Keratinocyte (primary cell): ENCODE data around the gene PPP1R12C. TPM values are rescaled to one million over a fixed set of nuclear protein-coding genes. Genes with fewer than 3 reads are reported as not detected.
A peak's percentile ranks its signal among the peaks of the same experiment; 100 is the strongest.

Experiments used
- DNase-seq: peaks from one replicate; pipeline ENCODE4 v3.0.0-alpha.2; 2011; ENCODE audit warnings: low read depth, missing footprints, low spot score
- FAIRE-seq: peaks from 2 replicates; lab custom pipeline; 2011; peaks lifted over from hg19 to GRCh38; lab: Jason Lieb, UNC
- H2AFZ ChIP-seq: 2 replicates; pipeline ENCODE4 v1.6.0; 2012; ENCODE audit warnings: low read length, control low read depth, inconsistent platforms; ENCODE audit not compliant: control insufficient read depth
- H3K27ac ChIP-seq: 2 replicates; pipeline ENCODE4 v1.5.1; 2011; ENCODE audit warnings: low read length; ENCODE audit not compliant: control insufficient read depth, insufficient read depth
- H3K27me3 ChIP-seq: 3 replicates; pipeline ENCODE4 v1.6.0; 2011; ENCODE audit warnings: low read length; ENCODE audit not compliant: control insufficient read depth, insufficient read depth; ENCODE audit errors: extremely low read depth
- H3K36me3 ChIP-seq, 2 experiments: 2 replicates in 1 of 2; 3 replicates in 1 of 2; pipeline ENCODE4 v1.5.1; 2011; ENCODE audit warnings: low read length in 2 of 2, mild to moderate bottlenecking in 1 of 2; ENCODE audit not compliant: control insufficient read depth in 2 of 2, insufficient read depth in 2 of 2; ENCODE audit errors: extremely low read depth in 1 of 2
- H3K4me1 ChIP-seq: 3 replicates; pipeline ENCODE4 v1.5.1; 2011; ENCODE audit warnings: low read length; ENCODE audit not compliant: control insufficient read depth, insufficient read depth; ENCODE audit errors: extremely low read depth
- H3K4me2 ChIP-seq: 3 replicates; pipeline ENCODE4 v1.6.0; 2011; ENCODE audit warnings: low read depth, low read length; ENCODE audit not compliant: control insufficient read depth, insufficient read depth; ENCODE audit errors: extremely low read depth
- H3K4me3 ChIP-seq, 3 experiments: fragments of 200-600 bp in 1 of 3; sonication (generic) in 1 of 3; 2 replicates in 2 of 3; 3 replicates in 1 of 3; pipeline ENCODE4 v1.5.1; 2011 to 2016; ENCODE audit warnings: low read length in 3 of 3, mild to moderate bottlenecking in 3 of 3, control low read depth in 2 of 3, inconsistent platforms in 1 of 3, low read depth in 1 of 3, mixed read lengths in 1 of 3, mixed run types in 1 of 3, moderate library complexity in 1 of 3; ENCODE audit not compliant: control insufficient read depth in 2 of 3, insufficient read depth in 2 of 3; ENCODE audit errors: extremely low read depth in 1 of 3
- H3K79me2 ChIP-seq: 2 replicates; pipeline ENCODE4 v1.6.0; 2012; ENCODE audit warnings: low read length; ENCODE audit not compliant: control insufficient read depth, insufficient read depth
- H3K9ac ChIP-seq: 3 replicates; pipeline ENCODE4 v1.6.0; 2011; ENCODE audit warnings: low read length; ENCODE audit not compliant: control insufficient read depth, insufficient read depth; ENCODE audit errors: extremely low read depth
- H3K9me1 ChIP-seq: 3 replicates; pipeline ENCODE4 v1.6.0; 2011; ENCODE audit warnings: low read length; ENCODE audit not compliant: control insufficient read depth, insufficient read depth; ENCODE audit errors: extremely low read depth
- H3K9me3 ChIP-seq: 2 replicates; pipeline ENCODE4 v1.5.1; 2012; ENCODE audit warnings: low read depth, low read length; ENCODE audit not compliant: control insufficient read depth
- H4K20me1 ChIP-seq: 3 replicates; pipeline ENCODE4 v1.6.0; 2011; ENCODE audit warnings: low read length; ENCODE audit not compliant: control insufficient read depth, insufficient read depth; ENCODE audit errors: extremely low read depth
- CTCF ChIP-seq, 3 experiments: IDR thresholded peaks in 1 of 3; conservative IDR thresholded peaks in 1 of 3; optimal IDR thresholded peaks in 1 of 3; 2 replicates in 2 of 3; 3 replicates in 1 of 3; pipeline versions ENCODE3 to v1.5.1; 2011; ENCODE audit warnings: low read length in 3 of 3, mild to moderate bottlenecking in 3 of 3, moderate library complexity in 2 of 3, control low read depth in 1 of 3, inconsistent platforms in 1 of 3; ENCODE audit not compliant: insufficient read depth in 2 of 3; ENCODE audit errors: extremely low read depth in 1 of 3
- EZH2 ChIP-seq: IDR thresholded peaks from one replicate; pipeline ENCODE4 v1.6.1; 2012; ENCODE audit warnings: inconsistent platforms, mild to moderate bottlenecking, low read length, moderate library complexity
- dilution Hi-C: fragments of 300-500 bp; cut with MboI; formaldehyde crosslinking; loops from one replicate; pipeline ENCODE4 v1.7.0; 2020; ENCODE audit warnings: low sequenced_read_pairs; ENCODE audit not compliant: extremely low pct_ligation_motif_present
- polyA plus RNA-seq, 5 experiments: library from polyadenylated mRNA; depleted of rRNA in 3 of 5; stranded (reverse) in 3 of 5; stranded (forward) in 1 of 5; unstranded in 1 of 5; fragments of >200 nt; gene quantifications; 1 replicate in 1 of 5; 2 replicates in 3 of 5; 3 replicates in 1 of 5; pipeline versions ENCODE4 v1.2.1 to v1.2.3, GENCODE V29; 2011 to 2012; ENCODE audit warnings: missing spikeins in 2 of 5, low read depth in 1 of 5, low replicate concordance in 1 of 5

Gene PPP1R12C
- polyA plus RNA-seq, 1 donor (not counting 4 experiments of a cell fraction or from before 2014, with no cell fraction given), result 24.7 TPM

- Histone ChIP-seq H3K9ac (no peak overlapping the region), H3K4me1 (peaks cover 5% of the 10 kb centered on the region), H3K4me2 (no peak overlapping the region), H3K9me1 (no peaks in the 10 kb centered on the region), H3K79me2 (no peaks in the 10 kb centered on the region), H3K4me3 (no peak overlapping the region), H3K36me3 (no peaks in the 10 kb centered on the region), H4K20me1 (no peaks in the 10 kb centered on the region), H3K27me3 (no peaks in the 10 kb centered on the region), H3K27ac (no peak overlapping the region), H2AFZ (no peak overlapping the region), H3K9me3 (no peaks in the 10 kb centered on the region)
- TF ChIP-seq EZH2 (no peak), CTCF (optimal IDR thresholded peaks at IDR 0.05 in 1 of 3, IDR thresholded peaks at IDR 0.05 in 1 of 3, conservative IDR thresholded peaks at IDR 0.05 in 1 of 3; ENCODE audit: extremely low read depth in 1 of 3, insufficient read depth in 2 of 3, low read length in 3 of 3) (no peak)
- dilution Hi-C loops, result no loop called here
- no peak for DNase-seq
- no peak for FAIRE-seq
Observed at GRCh38 chr19:55153652-55154264, 36.3 kb upstream of the PPP1R12C start.

- no peaks in the 10 kb centered on the region for H3K79me2 ChIP-seq
- no peak overlapping the region for H3K4me2 ChIP-seq
- H4K20me1 ChIP-seq, result no peaks in the 10 kb centered on the region
- no peak overlapping the region for H3K9ac ChIP-seq
- no peak overlapping the region for H3K4me3 ChIP-seq
- peak overlapping the region; percentile 75 for H2AFZ ChIP-seq
- TF ChIP-seq CTCF (optimal IDR thresholded peaks at IDR 0.05 in 1 of 3, IDR thresholded peaks at IDR 0.05 in 1 of 3, conservative IDR thresholded peaks at IDR 0.05 in 1 of 3; ENCODE audit: extremely low read depth in 1 of 3, insufficient read depth in 2 of 3, low read length in 3 of 3) (no peak), EZH2 (no peak)
- peak; percentile 66 for FAIRE-seq
- no peaks in the 10 kb centered on the region for H3K9me1 ChIP-seq
- H3K36me3 ChIP-seq, result no peaks in the 10 kb centered on the region
- no peaks in the 10 kb centered on the region for H3K9me3 ChIP-seq
- H3K27ac ChIP-seq, result no peak overlapping the region
- no peaks in the 10 kb centered on the region for H3K27me3 ChIP-seq
- dilution Hi-C loops, result no loop called here
- DNase-seq, result no peak
- H3K4me1 ChIP-seq, result no peaks in the 10 kb centered on the region
Observed at GRCh38 chr19:55152017-55152416, 34.6 kb upstream of the PPP1R12C start.
